NCI-H526 treated with DMSO at 0.1 percent for 48 hours (cell line): Measurements from ENCODE around the gene FUT3.
A peak's percentile ranks its signal among the peaks of the same experiment; 100 is the strongest.

Experiments used
- DNase-seq: peaks from one replicate; lab custom pipeline; 2025; lab: John Stamatoyannopoulos, UW

FUT3 gene

GRCh38 chr19:5824751-5825150, 26.5 kb downstream of the FUT3 start:
- no peak for DNase-seq

DNA sequence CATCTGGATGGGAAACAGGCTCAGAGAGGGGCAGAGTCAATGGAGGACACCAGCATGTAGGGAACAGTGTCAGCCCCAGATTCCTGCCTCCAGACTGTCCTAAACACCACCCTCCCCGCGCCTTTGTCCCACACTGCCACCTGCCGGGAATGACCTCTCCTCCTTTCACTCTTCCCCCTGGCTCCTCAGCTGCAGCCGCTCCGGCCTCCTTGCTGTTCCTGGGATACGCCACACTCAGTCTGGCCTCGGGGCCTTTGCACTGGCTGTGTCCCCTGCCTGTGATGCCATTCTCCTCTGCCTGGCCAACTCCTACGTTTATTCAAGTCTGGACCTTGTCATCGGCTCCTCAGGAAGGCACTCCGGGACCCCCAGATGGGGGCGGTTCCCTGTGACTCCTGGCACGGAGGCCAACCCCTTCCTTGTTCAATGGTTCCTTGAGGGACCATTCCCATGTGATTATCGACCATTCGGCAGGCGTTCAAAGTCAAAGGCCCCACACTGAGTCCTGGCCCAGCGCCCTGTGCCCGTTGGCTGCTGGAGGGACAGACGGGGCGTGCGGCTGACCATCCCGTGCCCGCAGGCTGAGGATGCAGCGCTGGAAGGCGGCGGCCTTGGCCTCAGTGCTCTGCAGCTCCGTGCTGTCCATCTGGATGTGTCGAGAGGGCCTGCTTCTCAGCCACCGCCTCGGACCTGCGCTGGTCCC, 27.5 kb downstream of the FUT3 start:
- DNase-seq, result peak; percentile 18

- DNase-seq, result peak; percentile 49
Observed at GRCh38 chr19:5822181-5822844, 28.9 kb downstream of the FUT3 start.

GRCh38 chr19:5821521-5822180, 29.6 kb downstream of the FUT3 start:
- no peak for DNase-seq

GRCh38 chr19:5820785-5821184, 30.5 kb downstream of the FUT3 start:
- DNase-seq, result no peak

DNA sequence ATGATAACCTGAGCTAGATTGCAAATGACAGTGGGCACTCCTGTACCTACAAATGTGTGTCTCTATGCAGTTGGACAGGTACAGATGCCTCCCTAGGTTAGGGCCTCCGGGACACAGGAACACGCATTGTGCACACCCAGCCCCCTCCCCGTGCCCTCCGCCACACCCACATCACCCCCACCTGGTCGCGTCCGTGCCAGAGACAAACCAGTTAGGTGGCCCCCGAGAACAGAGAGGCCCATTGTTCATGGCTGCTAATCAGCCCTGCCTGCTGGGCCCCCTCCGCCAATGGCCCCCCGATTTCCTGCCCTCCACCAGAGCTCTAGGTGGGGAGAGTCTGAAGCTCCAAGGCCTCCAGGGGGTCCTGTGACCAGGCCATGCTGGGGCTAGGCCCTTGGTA, 32.7 kb downstream of the FUT3 start:
- no peak for DNase-seq

- no peak for DNase-seq
Observed at GRCh38 chr19:5817218-5817617, 34.0 kb downstream of the FUT3 start.

DNA sequence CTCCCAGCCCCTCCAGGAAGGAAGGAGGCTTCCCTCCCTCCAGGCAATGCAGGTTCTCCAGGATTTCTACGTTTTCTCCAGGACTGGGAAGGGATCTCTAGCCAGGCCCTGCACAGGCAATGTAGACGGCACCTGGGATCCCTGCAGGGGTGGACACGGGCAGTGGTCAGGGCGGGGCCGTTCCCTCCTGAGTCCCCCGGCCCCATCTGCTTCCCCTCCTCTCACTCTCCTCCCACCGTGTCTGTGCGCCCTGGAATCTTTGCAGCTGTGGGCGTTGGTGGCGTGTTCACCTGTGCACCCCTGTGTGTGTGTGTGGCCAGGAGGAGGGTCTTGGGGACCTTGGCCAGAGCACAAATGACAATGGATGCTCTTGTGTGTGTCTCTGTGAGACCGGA, 36.4 kb downstream of the FUT3 start:
- DNase-seq, result no peak

GRCh38 chr19:5814123-5814851, 37.0 kb downstream of the FUT3 start:
- DNase-seq, result no peak

DNA sequence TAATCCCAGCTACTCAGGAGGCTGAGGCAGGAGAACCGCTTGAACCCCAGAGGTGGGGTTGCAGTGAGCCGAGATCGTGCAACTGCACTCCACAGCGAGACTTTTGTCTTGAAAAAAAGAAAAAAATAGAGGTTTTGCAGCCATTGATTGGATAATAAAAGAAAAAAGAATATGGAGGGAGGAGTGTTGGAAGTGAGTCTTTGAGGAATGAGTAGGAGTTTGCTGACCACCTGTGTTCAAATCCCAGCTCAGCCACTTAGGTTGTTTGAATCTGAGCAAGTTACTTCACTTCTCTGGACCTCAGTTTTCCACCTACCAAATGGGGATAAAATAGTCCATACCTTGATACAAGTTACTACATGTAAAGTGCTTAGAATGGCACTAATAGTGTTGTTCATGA, 40.1 kb downstream of the FUT3 start:
- no peak for DNase-seq

DNA sequence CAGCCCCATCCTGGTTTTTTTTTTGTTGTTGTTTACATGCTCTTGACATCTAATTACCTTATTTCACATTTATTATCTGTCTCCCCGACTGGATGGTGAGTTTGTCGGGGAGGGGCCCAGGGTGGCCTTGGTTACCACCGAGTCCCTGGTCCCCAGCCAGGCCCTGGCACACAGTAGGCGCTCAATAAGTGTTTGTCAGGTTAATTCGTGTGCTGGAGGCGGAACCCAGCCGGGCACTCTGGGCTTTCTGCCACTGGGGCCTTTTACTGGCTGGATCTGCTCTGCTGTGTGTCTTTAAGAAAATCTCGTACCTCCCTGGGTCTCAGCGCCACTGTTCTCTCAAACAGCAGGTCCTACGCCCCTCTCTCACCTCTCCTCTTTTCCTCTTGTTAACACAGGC, 41.8 kb downstream of the FUT3 start:
- no peak for DNase-seq

DNA sequence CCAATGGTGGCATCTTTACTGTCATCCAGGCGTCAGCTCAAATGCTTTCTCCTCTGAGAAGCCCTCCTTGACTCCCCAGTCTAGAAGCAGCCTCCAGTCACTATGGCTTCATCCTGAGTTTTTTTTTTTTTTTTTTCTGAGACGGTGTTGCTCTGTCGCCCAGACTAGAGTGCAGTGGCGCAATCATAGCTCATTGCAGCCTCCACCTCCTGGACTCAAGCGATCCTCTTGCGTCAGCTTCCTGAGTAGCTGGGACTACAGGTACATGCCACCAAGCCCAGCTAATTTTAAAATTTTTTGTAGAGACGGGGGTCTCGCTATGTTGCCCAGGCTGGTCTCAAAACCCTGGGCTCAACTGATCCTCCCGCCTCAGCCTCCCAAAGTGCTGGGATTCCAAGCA, 42.2 kb downstream of the FUT3 start:
- DNase-seq, result no peak

DNA sequence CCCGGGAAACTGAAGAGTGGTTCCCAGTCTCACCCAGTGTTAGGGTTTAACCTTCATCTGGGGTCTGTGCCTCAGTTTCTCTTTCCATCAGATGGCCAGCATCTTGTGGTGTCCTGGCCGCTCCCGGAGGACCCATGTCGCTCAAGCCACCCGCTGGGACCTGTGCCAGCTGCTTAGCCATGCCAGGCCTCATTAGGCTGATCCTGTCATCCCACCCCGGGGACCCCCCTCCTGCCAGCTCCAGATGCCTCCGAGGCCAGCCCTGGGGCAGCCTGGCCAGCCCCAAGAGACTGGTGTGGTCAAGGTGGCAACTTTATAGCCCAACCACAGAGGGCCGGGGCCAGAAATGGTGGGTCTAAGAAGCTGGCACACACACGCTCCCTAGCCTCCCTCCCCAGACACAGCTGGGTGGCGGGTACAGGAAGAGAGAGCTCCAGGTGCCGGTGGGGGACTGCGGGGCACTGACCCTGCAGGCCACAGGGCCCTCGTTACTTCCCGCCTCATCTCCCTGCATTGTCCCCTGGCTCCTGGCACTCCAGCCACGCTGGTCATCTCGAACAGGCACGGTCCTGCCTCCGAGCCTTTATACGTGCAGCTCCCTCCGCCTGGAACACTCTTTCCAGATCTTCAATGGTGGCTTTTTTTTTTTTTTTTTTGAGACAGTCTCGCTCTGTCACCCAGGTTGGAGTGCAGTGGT, 43.0 kb downstream of the FUT3 start:
- DNase-seq, result no peak

DNA sequence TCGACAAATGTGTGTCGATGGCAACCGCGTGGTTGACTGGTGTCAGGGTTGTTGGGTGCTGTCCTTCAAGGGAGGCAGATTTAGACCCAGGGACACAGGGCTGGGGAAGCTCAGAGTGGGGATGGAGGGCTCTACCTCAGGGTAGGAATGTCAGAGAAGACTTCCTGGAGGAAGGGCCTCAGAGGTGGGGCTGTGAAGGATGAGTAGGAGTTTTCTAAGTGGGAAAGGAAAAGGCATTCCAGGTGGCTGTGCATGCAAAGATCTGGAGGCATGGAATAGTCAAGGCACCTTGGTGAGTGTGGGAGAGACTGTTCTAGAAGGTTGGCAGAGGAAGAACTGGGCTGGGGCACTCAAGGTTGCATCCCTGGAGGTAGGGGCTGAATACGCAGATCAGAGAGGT, 44.3 kb downstream of the FUT3 start:
- DNase-seq, result no peak

GRCh38 chr19:5806133-5806489, 45.1 kb downstream of the FUT3 start:
- no peak for DNase-seq

DNA sequence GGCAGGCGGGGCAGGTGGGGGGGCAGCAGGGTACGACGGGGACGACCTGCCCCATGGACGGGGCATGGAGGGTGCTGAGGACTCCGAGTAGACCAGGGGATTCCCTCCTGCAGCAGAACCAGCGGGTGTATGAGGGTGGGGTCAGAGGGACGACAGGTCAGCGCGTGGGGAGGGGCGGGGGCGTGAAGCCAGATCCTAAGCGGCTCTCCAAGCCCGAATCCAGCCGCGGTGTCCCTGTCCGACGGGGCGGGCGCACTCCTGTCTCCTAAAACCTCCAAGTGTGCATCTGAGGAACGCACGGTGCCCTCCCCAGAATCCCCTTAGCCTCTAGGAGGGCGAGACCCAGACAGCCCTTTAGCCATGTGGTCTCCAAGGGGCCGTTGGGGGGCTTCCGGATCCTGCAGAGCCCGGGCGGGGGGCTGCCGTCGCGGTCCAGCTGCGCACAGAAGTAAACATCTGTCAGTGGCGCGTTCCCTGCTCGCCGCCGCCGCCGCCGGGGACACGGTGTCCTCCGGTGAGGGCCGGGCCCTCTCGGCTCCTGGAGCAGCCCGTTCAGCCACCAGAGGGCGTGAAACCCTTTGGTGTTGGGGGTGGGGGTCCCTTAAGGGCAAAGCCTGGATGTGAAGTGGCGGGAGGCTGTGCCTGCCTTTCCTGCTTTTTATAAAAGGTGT, 45.7 kb downstream of the FUT3 start:
- peak; percentile 8 for DNase-seq

DNA sequence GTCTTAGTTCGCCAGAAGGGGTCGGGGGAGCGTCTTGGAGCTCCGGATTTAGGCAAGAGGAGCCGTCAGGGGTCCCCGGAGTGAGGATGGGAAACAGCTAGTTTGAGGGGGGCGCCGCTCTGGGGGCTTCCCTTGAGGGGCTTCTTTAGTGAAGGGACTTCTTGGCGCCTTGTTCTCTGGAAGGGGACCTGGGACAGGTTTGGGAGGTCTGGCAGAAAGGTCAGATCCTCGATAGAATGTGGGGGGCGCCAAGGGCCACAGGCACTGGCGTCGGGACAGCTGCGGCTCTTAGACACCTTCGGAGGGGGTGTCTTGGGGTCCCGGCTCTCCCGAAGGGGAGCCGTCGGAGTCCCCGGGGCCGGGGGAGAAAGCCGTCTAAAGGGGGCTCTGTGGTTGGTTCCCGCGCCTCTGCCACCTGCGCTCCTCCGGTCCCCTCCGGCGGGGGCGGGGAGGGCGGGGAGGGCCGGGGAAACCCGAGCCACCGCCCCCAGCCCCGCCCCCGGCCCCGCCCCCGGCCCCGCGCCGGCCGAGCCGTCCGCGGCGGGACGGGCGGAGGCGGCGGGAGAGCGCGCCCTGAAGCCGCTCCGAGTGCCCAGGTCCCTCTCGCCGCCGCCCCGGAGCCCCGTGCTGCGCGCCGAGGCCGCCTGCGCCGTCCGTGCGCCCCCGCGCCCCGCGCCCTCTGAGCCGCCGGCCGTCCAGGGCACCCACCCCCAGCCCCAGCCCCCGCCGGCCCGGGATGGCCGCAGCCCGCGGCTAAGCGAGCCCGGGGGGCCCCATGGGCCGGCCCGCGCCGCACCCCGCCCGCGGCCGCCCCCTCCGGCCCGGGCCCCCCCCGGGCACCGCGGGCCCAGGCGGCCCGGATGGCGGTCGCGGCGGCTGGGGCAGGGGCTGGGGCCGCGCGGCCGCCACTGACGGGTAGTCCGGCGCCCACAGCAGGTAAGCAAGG, 46.5 kb downstream of the FUT3 start, which contains the start of gene NRTN:
NRTN (plus strand) TSS at position 552 of the 946 bp plus-strand sequence. CDS start 19,099 bp downstream, outside the sequence.
- DNase-seq, result no peak

GRCh38 chr19:5803752-5804515, 47.3 kb downstream of the FUT3 start:
- DNase-seq, result peak; percentile 60

DNA sequence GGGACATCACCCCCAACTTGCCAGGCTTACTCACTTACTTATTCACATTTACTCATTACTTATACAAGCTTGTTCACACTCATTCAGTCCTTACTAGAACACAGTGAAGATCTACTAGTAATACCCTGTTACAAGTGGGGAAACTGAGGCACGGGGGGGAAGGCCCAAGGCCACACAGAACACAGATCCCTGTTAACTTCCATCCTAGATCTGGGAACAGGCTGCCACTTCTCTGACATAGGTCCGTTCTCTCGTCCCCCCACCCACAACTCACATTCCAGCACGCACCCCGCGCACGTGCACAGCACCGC, 47.9 kb downstream of the FUT3 start:
- DNase-seq, result no peak
